B cell (primary cell): ENCODE results near the gene HOXA4. TPM values are rescaled to one million over a fixed set of nuclear protein-coding genes. Genes with fewer than 3 reads are reported as not detected.
A peak's percentile ranks its signal among the peaks of the same experiment; 100 is the strongest.

ENCODE experiments used
- ATAC-seq: fragments of 200-7000 bp; cut with Tn5 transposase; one replicate; pipeline ENCODE4 v1.10.0; 2021; ENCODE audit warnings: low read depth, mild to moderate bottlenecking, moderate number of reproducible peaks, moderate library complexity
- CTCF ChIA-PET: fragments of 350-600 bp; sonication (Branson Sonifier 250); formaldehyde crosslinking; loops from one replicate; lab custom pipeline; 2021; ENCODE audit warnings: antibody characterized with exemption, inconsistent platforms; lab: Charles Lee
- POLR2A ChIA-PET: fragments of 350-600 bp; sonication (Branson Sonifier 250); formaldehyde crosslinking; loops from one replicate; lab custom pipeline; 2021; ENCODE audit warnings: antibody characterized with exemption; lab: Charles Lee
- DNase-seq: peaks from one replicate; pipeline ENCODE4 v3.0.0; 2013
- H2AFZ ChIP-seq: 2 replicates; pipeline ENCODE4 v1.6.1; 2012; ENCODE audit warnings: mild to moderate bottlenecking, low read depth, low read length; ENCODE audit not compliant: insufficient read depth, poor library complexity, severe bottlenecking
- H3K27ac ChIP-seq, 2 donors: 1 replicate in 1 of 2; 2 replicates in 1 of 2; pipeline ENCODE4 v1.5.1; 2012 to 2013; ENCODE audit warnings: low read length in 2 of 2, mild to moderate bottlenecking in 2 of 2, moderate library complexity in 1 of 2
- H3K27me3 ChIP-seq, 4 experiments: fragments of 200-600 bp in 1 of 4; sonication (generic) in 1 of 4; replicated peaks in 1 of 4; 1 replicate in 2 of 4; 2 replicates in 2 of 4; pipeline versions ENCODE4 v1.6.1 to v1.7.0; 2013 to 2016; ENCODE audit warnings: low read length in 3 of 4, mild to moderate bottlenecking in 2 of 4, mixed read lengths in 1 of 4, moderate library complexity in 1 of 4; ENCODE audit not compliant: insufficient read depth in 4 of 4, control insufficient read depth in 3 of 4; ENCODE audit errors: control extremely low read depth in 1 of 4
- H3K36me3 ChIP-seq, 2 experiments: replicated peaks in 1 of 2; 1 replicate in 1 of 2; 2 replicates in 1 of 2; pipeline versions ENCODE4 v1.6.1 to v1.7.1; 2013; ENCODE audit warnings: low read length in 1 of 2; ENCODE audit not compliant: insufficient read depth in 2 of 2, control insufficient read depth in 1 of 2; ENCODE audit errors: control extremely low read depth in 1 of 2, extremely low read depth in 1 of 2
- H3K4me1 ChIP-seq, 2 donors: fragments of 200-600 bp in 1 of 2; sonication (generic) in 1 of 2; 1 replicate in 1 of 2; 2 replicates in 1 of 2; pipeline versions ENCODE4 v1.5.1 to v1.6.1; 2013 to 2017; ENCODE audit warnings: low read length in 2 of 2; ENCODE audit not compliant: control insufficient read depth in 2 of 2, insufficient read depth in 2 of 2
- H3K4me2 ChIP-seq: replicated peaks from 2 replicates; pipeline ENCODE3; 2012; ENCODE audit warnings: mild to moderate bottlenecking, low read depth, low read length; ENCODE audit not compliant: poor library complexity, severe bottlenecking
- H3K4me3 ChIP-seq, 5 experiments: fragments of 200-600 bp in 1 of 5; sonication (generic) in 1 of 5; 1 replicate in 3 of 5; 2 replicates in 2 of 5; pipeline versions ENCODE4 v1.5.1 to v1.7.0; 2011 to 2016; ENCODE audit warnings: low read length in 4 of 5, mild to moderate bottlenecking in 4 of 5, low read depth in 2 of 5, control low read depth in 1 of 5, moderate library complexity in 1 of 5; ENCODE audit not compliant: insufficient read depth in 1 of 5; ENCODE audit errors: control extremely low read depth in 1 of 5, extremely low read depth in 1 of 5
- H3K79me2 ChIP-seq: fragments of 200-600 bp; sonication (generic); one replicate; pipeline ENCODE4 v1.6.0; 2016; ENCODE audit warnings: low read length; ENCODE audit not compliant: control insufficient read depth, insufficient read depth
- H3K9ac ChIP-seq: fragments of 200-600 bp; sonication (generic); 2 replicates; pipeline ENCODE4 v1.6.1; 2017; ENCODE audit warnings: mild to moderate bottlenecking, low read length, moderate library complexity
- H3K9me3 ChIP-seq, 3 donors: one replicate each; pipeline versions ENCODE4 v1.6.1 to v1.7.1; 2013; ENCODE audit warnings: low read length in 2 of 3; ENCODE audit not compliant: control insufficient read depth in 2 of 3, insufficient read depth in 1 of 3; ENCODE audit errors: control extremely low read depth in 1 of 3
- H4K20me1 ChIP-seq: 2 replicates; pipeline ENCODE4 v1.6.0; 2012; ENCODE audit warnings: mild to moderate bottlenecking, low read length; ENCODE audit not compliant: insufficient read depth, control insufficient read depth, poor library complexity, severe bottlenecking
- H3K27ac Mint-ChIP-seq: one replicate; pipeline ENCODE4 v1.8.0; 2021; ENCODE audit warnings: mixed read lengths
- H3K27me3 Mint-ChIP-seq: one replicate; pipeline ENCODE4 v1.8.0; 2021; ENCODE audit warnings: mixed read lengths
- H3K4me1 Mint-ChIP-seq: one replicate; pipeline ENCODE4 v1.8.0; 2021; ENCODE audit warnings: mixed read lengths
- H3K4me3 Mint-ChIP-seq: one replicate; pipeline ENCODE4 v1.8.0; 2021; ENCODE audit warnings: mixed read lengths
- H3K9me3 Mint-ChIP-seq: one replicate; pipeline ENCODE4 v1.8.0; 2022; ENCODE audit warnings: mixed read lengths; ENCODE audit not compliant: insufficient read depth
- EZH2 ChIP-seq: IDR thresholded peaks from 2 replicates; pipeline ENCODE4 v1.6.1; 2012; ENCODE audit warnings: borderline replicate concordance, low read depth, mild to moderate bottlenecking, moderate library complexity, low read length; ENCODE audit not compliant: insufficient read depth, poor library complexity, severe bottlenecking
- WGBS: methylation state at CpG from one replicate; pipeline ENCODE4 v1.1.5; 2013; ENCODE audit warnings: missing lambda C conversion rate; ENCODE audit not compliant: insufficient coverage; 5-methylcytosine and 5-hydroxymethylcytosine counted together
- intact Hi-C: fragments of 100-400 bp; cut with micrococcal nuclease; formaldehyde crosslinking; loops from one replicate; pipeline ENCODE4 v1.10.0; 2022
- polyA plus RNA-seq: library from polyadenylated mRNA; depleted of rRNA; stranded (reverse); fragments of >200 nt; gene quantifications from 2 replicates; pipeline ENCODE4 v1.2.3, GENCODE V29; 2012
- total RNA-seq, 2 donors: library from RNA; stranded (reverse); fragments of 120-200 nt in 1 of 2; gene quantifications; 1 replicate in 1 of 2; 2 replicates in 1 of 2; pipeline versions ENCODE4 v1.2.3 to v1.2.4, GENCODE V29; 2013 to 2022
- TF ChIP-seq, protein P1 (sequence below): fragments of 200-600 bp; IDR thresholded peaks from one replicate; pipeline ENCODE4 v1.8.0; 2022; ENCODE audit warnings: antibody characterized with exemption, mild to moderate bottlenecking

Gene HOXA4
- total and polyA plus RNA-seq, 2 donors (not counting 1 experiment from before 2014, with no cell fraction given), result 0.30 TPM; not detected in 1

- Histone ChIP-seq H2AFZ (no peak overlapping the region), H4K20me1 (peaks cover 8% of the 10 kb centered on the region), H3K27me3 (peaks cover 0 to 95% (median 79%) of the 10 kb centered on the region in 4 experiments), H3K79me2 (no peaks in the 10 kb centered on the region), H3K4me3 (no peak overlapping the region), H3K9me3 (peaks cover 0 to 54% (median 10%) of the 10 kb centered on the region in 3 donors), H3K4me2 (peak overlapping the region; percentile 93), H3K9ac (no peak overlapping the region), H3K4me1 (peaks cover 33 to 52% of the 10 kb centered on the region in 2 donors), H3K36me3 (no peaks in the 10 kb centered on the region), H3K27ac (no peak overlapping the region)
- TF ChIP-seq EZH2, result no peak
- TF ChIP-seq, protein P1, sequence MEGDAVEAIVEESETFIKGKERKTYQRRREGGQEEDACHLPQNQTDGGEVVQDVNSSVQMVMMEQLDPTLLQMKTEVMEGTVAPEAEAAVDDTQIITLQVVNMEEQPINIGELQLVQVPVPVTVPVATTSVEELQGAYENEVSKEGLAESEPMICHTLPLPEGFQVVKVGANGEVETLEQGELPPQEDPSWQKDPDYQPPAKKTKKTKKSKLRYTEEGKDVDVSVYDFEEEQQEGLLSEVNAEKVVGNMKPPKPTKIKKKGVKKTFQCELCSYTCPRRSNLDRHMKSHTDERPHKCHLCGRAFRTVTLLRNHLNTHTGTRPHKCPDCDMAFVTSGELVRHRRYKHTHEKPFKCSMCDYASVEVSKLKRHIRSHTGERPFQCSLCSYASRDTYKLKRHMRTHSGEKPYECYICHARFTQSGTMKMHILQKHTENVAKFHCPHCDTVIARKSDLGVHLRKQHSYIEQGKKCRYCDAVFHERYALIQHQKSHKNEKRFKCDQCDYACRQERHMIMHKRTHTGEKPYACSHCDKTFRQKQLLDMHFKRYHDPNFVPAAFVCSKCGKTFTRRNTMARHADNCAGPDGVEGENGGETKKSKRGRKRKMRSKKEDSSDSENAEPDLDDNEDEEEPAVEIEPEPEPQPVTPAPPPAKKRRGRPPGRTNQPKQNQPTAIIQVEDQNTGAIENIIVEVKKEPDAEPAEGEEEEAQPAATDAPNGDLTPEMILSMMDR, result no peak
- DNase-seq, result no peak
- ATAC-seq, result no peak
- Mint-ChIP-seq H3K4me3 (peak overlapping the region; percentile 64), H3K9me3 (no peaks in the 10 kb centered on the region), H3K27me3 (peaks cover 61% of the 10 kb centered on the region), H3K27ac (no peak overlapping the region), H3K4me1 (peaks cover 21% of the 10 kb centered on the region)
- 93% methylated on average over 8 of the region's 12 CpGs for WGBS
- POLR2A ChIA-PET, result interaction anchor here (0.5 kb wide), 1 partner anchor 18 kb away, joined by 3 read pairs; no protein-coding TSS in a partner anchor
- CTCF ChIA-PET, result interaction anchor here (1.7 kb wide), 1 partner anchor 20 kb away, joined by 5 read pairs; no protein-coding TSS in a partner anchor
- intact Hi-C loops, result no loop called here
Observed at GRCh38 chr7:27174874-27175625, 44.5 kb upstream of the HOXA4 start.
